GM12801 (cell line): ENCODE data around the gene BLZF1.

Experiments used
- TF ChIP-seq, protein P1 (sequence below): IDR thresholded peaks from one replicate; pipeline ENCODE4 v1.5.1; 2011; ENCODE audit warnings: control low read depth; ENCODE audit not compliant: insufficient read length; ENCODE audit errors: extremely low read depth

BLZF1 gene

GRCh38 chr1:169346036-169346589, 21.9 kb upstream of the BLZF1 start:
- TF ChIP-seq, protein P1, sequence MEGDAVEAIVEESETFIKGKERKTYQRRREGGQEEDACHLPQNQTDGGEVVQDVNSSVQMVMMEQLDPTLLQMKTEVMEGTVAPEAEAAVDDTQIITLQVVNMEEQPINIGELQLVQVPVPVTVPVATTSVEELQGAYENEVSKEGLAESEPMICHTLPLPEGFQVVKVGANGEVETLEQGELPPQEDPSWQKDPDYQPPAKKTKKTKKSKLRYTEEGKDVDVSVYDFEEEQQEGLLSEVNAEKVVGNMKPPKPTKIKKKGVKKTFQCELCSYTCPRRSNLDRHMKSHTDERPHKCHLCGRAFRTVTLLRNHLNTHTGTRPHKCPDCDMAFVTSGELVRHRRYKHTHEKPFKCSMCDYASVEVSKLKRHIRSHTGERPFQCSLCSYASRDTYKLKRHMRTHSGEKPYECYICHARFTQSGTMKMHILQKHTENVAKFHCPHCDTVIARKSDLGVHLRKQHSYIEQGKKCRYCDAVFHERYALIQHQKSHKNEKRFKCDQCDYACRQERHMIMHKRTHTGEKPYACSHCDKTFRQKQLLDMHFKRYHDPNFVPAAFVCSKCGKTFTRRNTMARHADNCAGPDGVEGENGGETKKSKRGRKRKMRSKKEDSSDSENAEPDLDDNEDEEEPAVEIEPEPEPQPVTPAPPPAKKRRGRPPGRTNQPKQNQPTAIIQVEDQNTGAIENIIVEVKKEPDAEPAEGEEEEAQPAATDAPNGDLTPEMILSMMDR: no peak

GRCh38 chr1:169347688-169348382, 20.2 kb upstream of the BLZF1 start:
- TF ChIP-seq, protein P1: no peak

- TF ChIP-seq, protein P1: no peak
Measured at GRCh38 chr1:169348383-169349036, 19.5 kb upstream of the BLZF1 start.

DNA sequence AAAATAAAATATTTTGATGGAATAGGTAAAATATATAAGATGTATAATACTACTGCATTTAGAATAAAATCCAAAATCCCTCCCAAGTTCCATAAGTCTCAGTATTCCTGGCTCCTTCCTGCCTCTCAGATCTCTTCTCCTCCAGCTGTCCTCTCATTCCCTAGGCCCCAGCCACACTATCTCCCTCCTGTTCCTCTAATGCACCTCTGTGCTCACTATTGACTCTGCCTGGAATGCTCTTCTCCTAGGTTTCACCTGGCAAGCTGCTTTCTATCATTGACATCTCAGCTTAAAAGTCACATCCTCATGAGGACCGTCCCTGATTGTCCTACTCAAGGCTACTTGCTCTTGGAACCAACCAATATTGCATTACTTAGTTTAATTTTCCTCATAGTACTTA, 7.6 kb upstream of the BLZF1 start:
- TF ChIP-seq, protein P1: no peak

DNA sequence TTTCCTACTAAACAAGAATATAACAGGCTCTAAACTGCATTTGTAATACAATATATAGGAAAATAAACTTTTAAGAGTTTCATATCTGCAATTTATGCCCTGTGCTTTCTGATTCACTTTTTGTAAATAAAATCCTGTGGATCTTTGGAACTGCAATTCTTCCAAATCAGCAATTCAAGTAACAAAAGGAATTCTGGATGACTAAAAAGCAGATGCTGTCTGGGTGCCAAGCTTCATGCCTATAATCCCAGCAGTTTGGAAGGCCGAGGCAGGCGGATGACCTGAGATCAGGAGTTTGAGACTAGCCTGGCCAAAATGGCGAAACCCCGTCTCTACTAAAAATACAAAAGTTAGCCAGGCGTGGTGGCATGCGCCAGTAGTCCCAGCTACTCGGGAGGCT, 6.7 kb upstream of the BLZF1 start:
- TF ChIP-seq, protein P1: no peak

DNA sequence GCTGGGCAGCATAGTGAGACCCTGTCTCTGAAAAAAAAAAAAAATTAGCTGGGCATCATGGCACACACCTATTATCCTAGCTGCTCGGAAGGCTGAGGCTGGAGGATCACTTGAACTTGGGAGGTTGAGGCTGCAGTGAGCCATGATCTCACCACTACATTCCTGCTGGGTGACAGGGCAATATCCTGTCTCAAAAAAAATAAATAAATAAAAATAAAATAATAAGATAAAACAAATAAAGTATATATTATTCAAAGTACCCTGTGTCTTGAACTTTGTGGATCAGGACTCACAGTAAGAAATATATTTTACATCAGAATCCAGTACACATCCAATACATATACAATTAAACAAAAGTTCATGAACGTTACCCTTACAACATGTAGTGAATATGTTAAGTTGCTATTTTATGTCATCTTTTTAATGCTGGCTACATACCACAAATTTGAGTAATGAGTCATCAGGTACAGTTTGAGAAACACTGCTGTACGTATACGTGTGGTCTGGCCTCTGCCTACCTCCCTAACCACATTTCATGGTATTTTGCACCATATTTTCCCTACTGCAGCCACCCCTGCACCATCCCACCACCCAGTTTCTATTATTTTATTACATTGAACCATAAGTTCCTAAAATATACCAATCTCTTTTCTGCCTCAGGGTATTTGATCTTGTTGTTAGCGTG, 4.8 kb upstream of the BLZF1 start:
- TF ChIP-seq, protein P1: no peak

- TF ChIP-seq, protein P1: no peak
Measured at GRCh38 chr1:169364948-169365347, 3.0 kb upstream of the BLZF1 start.
